ENCODE data around the gene MBTPS1.

DNA sequence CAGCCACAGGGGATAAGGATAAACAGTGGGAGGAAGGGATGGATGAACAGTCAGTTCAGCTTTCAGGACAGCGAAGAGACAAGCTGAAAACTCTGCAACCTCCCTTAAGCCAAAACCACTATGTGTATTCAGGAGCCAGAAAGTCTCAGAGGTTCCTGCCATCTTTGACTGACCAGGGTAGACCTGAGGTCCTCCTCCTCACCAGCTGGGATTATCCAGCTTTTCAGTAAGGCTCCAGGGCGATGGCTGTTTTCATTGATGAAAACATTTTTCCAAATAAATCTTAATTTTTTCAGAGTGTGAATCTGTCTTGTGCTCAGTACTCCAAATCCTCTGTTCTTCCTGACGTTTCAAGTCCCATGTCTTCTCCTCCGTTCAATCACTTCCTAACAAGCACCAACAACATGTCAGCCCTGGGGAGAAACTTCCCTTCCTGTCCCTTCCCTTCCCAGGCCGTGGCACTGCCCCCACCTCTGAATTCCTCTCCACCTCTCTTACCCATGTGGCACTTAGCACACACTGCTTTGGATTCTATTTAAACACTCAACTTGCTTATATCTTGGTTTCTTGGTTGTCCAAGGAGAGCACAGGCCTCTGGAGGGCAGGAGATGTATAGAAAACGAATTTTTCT lies 23.0 kb upstream of the MBTPS1 start:
- TF ChIP-seq, protein P1, sequence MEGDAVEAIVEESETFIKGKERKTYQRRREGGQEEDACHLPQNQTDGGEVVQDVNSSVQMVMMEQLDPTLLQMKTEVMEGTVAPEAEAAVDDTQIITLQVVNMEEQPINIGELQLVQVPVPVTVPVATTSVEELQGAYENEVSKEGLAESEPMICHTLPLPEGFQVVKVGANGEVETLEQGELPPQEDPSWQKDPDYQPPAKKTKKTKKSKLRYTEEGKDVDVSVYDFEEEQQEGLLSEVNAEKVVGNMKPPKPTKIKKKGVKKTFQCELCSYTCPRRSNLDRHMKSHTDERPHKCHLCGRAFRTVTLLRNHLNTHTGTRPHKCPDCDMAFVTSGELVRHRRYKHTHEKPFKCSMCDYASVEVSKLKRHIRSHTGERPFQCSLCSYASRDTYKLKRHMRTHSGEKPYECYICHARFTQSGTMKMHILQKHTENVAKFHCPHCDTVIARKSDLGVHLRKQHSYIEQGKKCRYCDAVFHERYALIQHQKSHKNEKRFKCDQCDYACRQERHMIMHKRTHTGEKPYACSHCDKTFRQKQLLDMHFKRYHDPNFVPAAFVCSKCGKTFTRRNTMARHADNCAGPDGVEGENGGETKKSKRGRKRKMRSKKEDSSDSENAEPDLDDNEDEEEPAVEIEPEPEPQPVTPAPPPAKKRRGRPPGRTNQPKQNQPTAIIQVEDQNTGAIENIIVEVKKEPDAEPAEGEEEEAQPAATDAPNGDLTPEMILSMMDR (IDR thresholded peaks at IDR 0.05): no peak
- no peak for TF ChIP-seq POLR2A (IDR thresholded peaks at IDR 0.05)
